Neural cell (in vitro differentiated cells): ENCODE data around the gene RABGAP1L. TPM values are rescaled to one million over a fixed set of nuclear protein-coding genes. Genes with fewer than 3 reads are reported as not detected.

Source experiments
- H2AFZ ChIP-seq: fragments of 200-600, 300-800 bp; sonication (generic), shearing (Covaris generic); 2 replicates; pipeline ENCODE4 v1.6.0; 2014; ENCODE audit warnings: low read depth, mild to moderate bottlenecking, antibody characterized with exemption, low read length, moderate library complexity
- H3F3A ChIP-seq: fragments of 200-600 bp; shearing (Covaris generic); 2 replicates; pipeline ENCODE4 v1.6.1; 2016; ENCODE audit warnings: mild to moderate bottlenecking, moderate library complexity, mixed read lengths, antibody characterized with exemption, low read length; ENCODE audit not compliant: insufficient read depth, poor library complexity, severe bottlenecking
- H3K27ac ChIP-seq: fragments of 200-600, 300-800 bp; sonication (generic), shearing (Covaris generic); 2 replicates; pipeline ENCODE4 v1.5.1; 2014; ENCODE audit warnings: mild to moderate bottlenecking, low read length, moderate library complexity
- H3K27me3 ChIP-seq: fragments of 300-800, 200-600 bp; sonication (generic), shearing (Covaris generic); 2 replicates; pipeline ENCODE4 v1.6.0; 2014; ENCODE audit warnings: mild to moderate bottlenecking, low read depth, low read length, moderate library complexity; ENCODE audit not compliant: insufficient read depth
- H3K36me3 ChIP-seq: fragments of 300-800, 200-600 bp; sonication (generic), shearing (Covaris generic); 2 replicates; pipeline ENCODE4 v1.5.1; 2014; ENCODE audit warnings: mild to moderate bottlenecking, antibody characterized with exemption, low read length, moderate library complexity; ENCODE audit not compliant: insufficient read depth
- H3K4me2 ChIP-seq: fragments of 300-800, 200-600 bp; sonication (generic), shearing (Covaris generic); 2 replicates; pipeline ENCODE4 v1.6.0; 2014; ENCODE audit warnings: mild to moderate bottlenecking, low read length
- H3K4me3 ChIP-seq: fragments of 300-800, 200-600 bp; sonication (generic), shearing (Covaris generic); 2 replicates; pipeline ENCODE4 v1.5.1; 2014; ENCODE audit warnings: mild to moderate bottlenecking, low read length, moderate library complexity
- H3K79me2 ChIP-seq: fragments of 200-600 bp; shearing (Covaris generic); replicated peaks from 2 replicates; pipeline ENCODE4 v1.6.0; 2014; ENCODE audit warnings: mild to moderate bottlenecking, low read length, moderate library complexity; ENCODE audit not compliant: insufficient read depth
- H3K9ac ChIP-seq: fragments of 300-800, 200-600 bp; sonication (generic), shearing (Covaris generic); 2 replicates; pipeline ENCODE4 v1.6.1; 2016; ENCODE audit warnings: mild to moderate bottlenecking, low read length, mixed read lengths
- H3K9me2 ChIP-seq: fragments of 200-600 bp; shearing (Covaris generic); 2 replicates; pipeline ENCODE4 v1.6.1; 2016; ENCODE audit warnings: mild to moderate bottlenecking, low read length, mixed read lengths; ENCODE audit not compliant: insufficient read depth
- H3K9me3 ChIP-seq: fragments of 200-600, 300-800 bp; sonication (generic), shearing (Covaris generic); 2 replicates; pipeline ENCODE4 v1.6.1; 2016; ENCODE audit warnings: mild to moderate bottlenecking, mixed run types, low read length, moderate library complexity, mixed read lengths
- H4K20me1 ChIP-seq: fragments of 200-600 bp; shearing (Covaris generic); 2 replicates; pipeline ENCODE4 v1.6.1; 2016; ENCODE audit warnings: mild to moderate bottlenecking, mixed run types; ENCODE audit not compliant: insufficient read depth
- EP300 ChIP-seq: fragments of 450-650 bp; conservative IDR thresholded peaks from 2 replicates; pipeline ENCODE4 v1.6.1; 2014; ENCODE audit warnings: antibody characterized with exemption, mild to moderate bottlenecking, moderate library complexity; ENCODE audit not compliant: poor library complexity, severe bottlenecking
- EZH2 ChIP-seq: fragments of 200-600, 300-800 bp; shearing (Covaris generic), sonication (generic); IDR thresholded peaks from 2 replicates; pipeline ENCODE4 v1.6.1; 2014; ENCODE audit warnings: antibody characterized with exemption, low read length, borderline replicate concordance, mild to moderate bottlenecking; ENCODE audit not compliant: insufficient read depth, poor library complexity, severe bottlenecking
- MXI1 ChIP-seq: fragments of 450-650 bp; conservative IDR thresholded peaks from 2 replicates; pipeline ENCODE4 v1.6.1; 2014; ENCODE audit warnings: antibody characterized with exemption, mild to moderate bottlenecking; ENCODE audit not compliant: poor library complexity, severe bottlenecking
- POLR2AphosphoS5 ChIP-seq: IDR thresholded peaks from 2 replicates; pipeline ENCODE4 v1.6.1; 2012
- RAD21 ChIP-seq: fragments of 450-650 bp; conservative IDR thresholded peaks from 2 replicates; pipeline ENCODE4 v1.6.1; 2014; ENCODE audit warnings: antibody characterized with exemption, mild to moderate bottlenecking, moderate library complexity
- SMC3 ChIP-seq: fragments of 450-650 bp; conservative IDR thresholded peaks from 2 replicates; pipeline ENCODE4 v1.6.1; 2014; ENCODE audit warnings: antibody characterized with exemption, mild to moderate bottlenecking, moderate library complexity; ENCODE audit not compliant: poor library complexity
- TAF1 ChIP-seq: IDR thresholded peaks from 2 replicates; pipeline ENCODE4 v1.6.1; 2012; ENCODE audit warnings: low read depth
- polyA plus RNA-seq: library from polyadenylated mRNA; depleted of rRNA; stranded (reverse); fragments of >200 nt; gene quantifications from 2 replicates; pipeline ENCODE4 v1.2.3, GENCODE V29; 2014
- TF ChIP-seq, protein P1 (sequence below): fragments of 450-650 bp; IDR thresholded peaks from 2 replicates; pipeline ENCODE4 v1.5.1; 2014; ENCODE audit warnings: antibody characterized with exemption, mild to moderate bottlenecking, moderate library complexity; ENCODE audit not compliant: poor library complexity, severe bottlenecking
- TF ChIP-seq, protein P2 (sequence below): IDR thresholded peaks from 2 replicates; pipeline ENCODE4 v1.6.1; 2012; ENCODE audit warnings: borderline replicate concordance

Gene RABGAP1L
- polyA plus RNA-seq, 1 donor from 2014 or later: 32.2 TPM

DNA sequence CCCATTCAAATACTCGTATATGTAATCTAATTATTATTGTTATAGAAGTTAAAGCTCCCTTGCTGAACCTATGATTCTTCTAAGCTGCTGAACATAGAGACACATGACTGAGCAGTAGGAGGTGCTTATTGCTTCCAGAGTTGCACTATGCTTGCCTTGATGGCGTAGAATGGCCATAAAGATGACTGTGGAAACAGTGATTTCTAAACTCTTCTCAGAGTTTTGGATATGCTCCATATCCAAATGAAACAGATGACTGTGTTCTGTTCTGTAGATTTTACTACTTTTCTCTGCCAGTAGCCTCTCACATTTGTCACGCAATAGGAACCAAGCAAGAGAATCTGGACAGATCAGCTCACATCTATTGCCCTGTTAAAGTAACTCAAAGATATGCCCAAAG, 752.3 kb downstream of the RABGAP1L start:
- H3K9me2 ChIP-seq: no peaks in the 10 kb centered on the region
- H3K4me3 ChIP-seq: no peak overlapping the region
- H3K4me2 ChIP-seq: no peak overlapping the region
- H3K27ac ChIP-seq: no peak overlapping the region
- H3K9ac ChIP-seq: no peak overlapping the region
- H3K36me3 ChIP-seq: no peaks in the 10 kb centered on the region
- no peaks in the 10 kb centered on the region for H3K27me3 ChIP-seq
- TF ChIP-seq EZH2 (no peak), POLR2AphosphoS5 (no peak), TAF1 (no peak), SMC3 (no peak), EP300 (no peak), RAD21 (no peak), MXI1 (no peak)
- TF ChIP-seq, protein P1, sequence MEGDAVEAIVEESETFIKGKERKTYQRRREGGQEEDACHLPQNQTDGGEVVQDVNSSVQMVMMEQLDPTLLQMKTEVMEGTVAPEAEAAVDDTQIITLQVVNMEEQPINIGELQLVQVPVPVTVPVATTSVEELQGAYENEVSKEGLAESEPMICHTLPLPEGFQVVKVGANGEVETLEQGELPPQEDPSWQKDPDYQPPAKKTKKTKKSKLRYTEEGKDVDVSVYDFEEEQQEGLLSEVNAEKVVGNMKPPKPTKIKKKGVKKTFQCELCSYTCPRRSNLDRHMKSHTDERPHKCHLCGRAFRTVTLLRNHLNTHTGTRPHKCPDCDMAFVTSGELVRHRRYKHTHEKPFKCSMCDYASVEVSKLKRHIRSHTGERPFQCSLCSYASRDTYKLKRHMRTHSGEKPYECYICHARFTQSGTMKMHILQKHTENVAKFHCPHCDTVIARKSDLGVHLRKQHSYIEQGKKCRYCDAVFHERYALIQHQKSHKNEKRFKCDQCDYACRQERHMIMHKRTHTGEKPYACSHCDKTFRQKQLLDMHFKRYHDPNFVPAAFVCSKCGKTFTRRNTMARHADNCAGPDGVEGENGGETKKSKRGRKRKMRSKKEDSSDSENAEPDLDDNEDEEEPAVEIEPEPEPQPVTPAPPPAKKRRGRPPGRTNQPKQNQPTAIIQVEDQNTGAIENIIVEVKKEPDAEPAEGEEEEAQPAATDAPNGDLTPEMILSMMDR: no peak
- TF ChIP-seq, protein P2, sequence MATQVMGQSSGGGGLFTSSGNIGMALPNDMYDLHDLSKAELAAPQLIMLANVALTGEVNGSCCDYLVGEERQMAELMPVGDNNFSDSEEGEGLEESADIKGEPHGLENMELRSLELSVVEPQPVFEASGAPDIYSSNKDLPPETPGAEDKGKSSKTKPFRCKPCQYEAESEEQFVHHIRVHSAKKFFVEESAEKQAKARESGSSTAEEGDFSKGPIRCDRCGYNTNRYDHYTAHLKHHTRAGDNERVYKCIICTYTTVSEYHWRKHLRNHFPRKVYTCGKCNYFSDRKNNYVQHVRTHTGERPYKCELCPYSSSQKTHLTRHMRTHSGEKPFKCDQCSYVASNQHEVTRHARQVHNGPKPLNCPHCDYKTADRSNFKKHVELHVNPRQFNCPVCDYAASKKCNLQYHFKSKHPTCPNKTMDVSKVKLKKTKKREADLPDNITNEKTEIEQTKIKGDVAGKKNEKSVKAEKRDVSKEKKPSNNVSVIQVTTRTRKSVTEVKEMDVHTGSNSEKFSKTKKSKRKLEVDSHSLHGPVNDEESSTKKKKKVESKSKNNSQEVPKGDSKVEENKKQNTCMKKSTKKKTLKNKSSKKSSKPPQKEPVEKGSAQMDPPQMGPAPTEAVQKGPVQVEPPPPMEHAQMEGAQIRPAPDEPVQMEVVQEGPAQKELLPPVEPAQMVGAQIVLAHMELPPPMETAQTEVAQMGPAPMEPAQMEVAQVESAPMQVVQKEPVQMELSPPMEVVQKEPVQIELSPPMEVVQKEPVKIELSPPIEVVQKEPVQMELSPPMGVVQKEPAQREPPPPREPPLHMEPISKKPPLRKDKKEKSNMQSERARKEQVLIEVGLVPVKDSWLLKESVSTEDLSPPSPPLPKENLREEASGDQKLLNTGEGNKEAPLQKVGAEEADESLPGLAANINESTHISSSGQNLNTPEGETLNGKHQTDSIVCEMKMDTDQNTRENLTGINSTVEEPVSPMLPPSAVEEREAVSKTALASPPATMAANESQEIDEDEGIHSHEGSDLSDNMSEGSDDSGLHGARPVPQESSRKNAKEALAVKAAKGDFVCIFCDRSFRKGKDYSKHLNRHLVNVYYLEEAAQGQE: no peak
- H4K20me1 ChIP-seq: no peaks in the 10 kb centered on the region
- no peaks in the 10 kb centered on the region for H3K9me3 ChIP-seq
- no peaks in the 10 kb centered on the region for H3K79me2 ChIP-seq
- H2AFZ ChIP-seq: no peak overlapping the region
- no peaks in the 10 kb centered on the region for H3F3A ChIP-seq

DNA sequence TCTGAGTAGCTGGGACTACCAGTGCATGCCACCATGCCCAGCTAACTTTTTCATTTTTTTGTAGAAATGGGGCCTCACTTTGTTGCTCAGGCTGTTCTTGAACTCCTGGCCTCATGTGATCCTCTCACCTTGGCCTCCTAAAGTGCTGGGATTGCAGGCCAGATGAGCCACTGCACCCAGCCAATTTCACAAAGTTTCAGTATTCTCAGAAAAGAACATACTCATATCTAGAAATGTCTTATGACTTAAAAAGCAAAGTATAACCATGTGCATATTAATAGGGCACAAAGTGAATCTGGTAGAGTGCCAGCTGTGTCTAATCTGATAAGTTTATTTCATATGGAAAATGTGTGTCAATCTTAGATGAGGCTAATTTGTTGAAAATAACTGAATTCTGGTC, 752.9 kb downstream of the RABGAP1L start:
- Histone ChIP-seq H3K27me3 (no peaks in the 10 kb centered on the region), H3F3A (no peaks in the 10 kb centered on the region), H3K36me3 (no peaks in the 10 kb centered on the region), H3K9me3 (no peaks in the 10 kb centered on the region), H3K4me2 (no peak overlapping the region), H3K27ac (no peak overlapping the region), H2AFZ (no peak overlapping the region), H4K20me1 (no peaks in the 10 kb centered on the region), H3K9me2 (no peaks in the 10 kb centered on the region), H3K4me3 (no peak overlapping the region), H3K79me2 (no peaks in the 10 kb centered on the region), H3K9ac (no peak overlapping the region)
- no peak for TF ChIP-seq EP300
- TF ChIP-seq, protein P2: no peak
- no peak for TF ChIP-seq SMC3
- TF ChIP-seq, protein P1: no peak
- TF ChIP-seq EZH2: no peak
- no peak for TF ChIP-seq RAD21
- no peak for TF ChIP-seq TAF1
- TF ChIP-seq MXI1: no peak
- TF ChIP-seq POLR2AphosphoS5: no peak
